Type B pancreatic cell (in vitro differentiated cells): ENCODE measurements around the gene MMP24OS. TPM values are rescaled to one million over a fixed set of nuclear protein-coding genes. Genes with fewer than 3 reads are reported as not detected.

Experiments
- DNase-seq: peaks from one replicate; pipeline ENCODE4 v3.0.0; 2021; ENCODE audit warnings: mixed read lengths; ENCODE audit not compliant: unreplicated experiment; ENCODE audit errors: extremely low spot score
- H3K27ac Mint-ChIP-seq: 2 replicates; pipeline ENCODE4 v1.8.0; 2021; ENCODE audit warnings: mild to moderate bottlenecking, mixed read lengths
- H3K27me3 Mint-ChIP-seq: 2 replicates; pipeline ENCODE4 v1.8.0; 2021; ENCODE audit warnings: mixed read lengths
- H3K36me3 Mint-ChIP-seq: 2 replicates; pipeline ENCODE4 v1.8.0; 2021; ENCODE audit warnings: mixed read lengths
- H3K4me1 Mint-ChIP-seq: one replicate; pipeline ENCODE4 v1.8.0; 2021; ENCODE audit warnings: mixed read lengths; ENCODE audit not compliant: unreplicated experiment
- H3K4me3 Mint-ChIP-seq: 2 replicates; pipeline ENCODE4 v1.8.0; 2021; ENCODE audit warnings: mild to moderate bottlenecking, mixed read lengths
- H3K9me3 Mint-ChIP-seq: 2 replicates; pipeline ENCODE4 v1.8.0; 2021; ENCODE audit warnings: mixed read lengths
- CTCF ChIP-seq: fragments of 200-600 bp; sonication (generic); conservative IDR thresholded peaks from 2 replicates; pipeline ENCODE4 v1.5.0; 2021; ENCODE audit warnings: antibody characterized with exemption, mild to moderate bottlenecking
- total RNA-seq: library from RNA; stranded (reverse); gene quantifications from 2 replicates; pipeline ENCODE4 v1.2.1, GENCODE V29; 2021; ENCODE audit warnings: low replicate concordance

The MMP24OS gene
- total RNA-seq, 1 donor from 2014 or later: 63.1 TPM

GRCh38 chr20:35303382-35303734 lies 25.4 kb upstream of the MMP24OS start:
- H3K9me3 Mint-ChIP-seq: no peaks in the 10 kb centered on the region
- no peak for TF ChIP-seq CTCF
- H3K36me3 Mint-ChIP-seq: no peaks in the 10 kb centered on the region
- no peaks in the 10 kb centered on the region for H3K27me3 Mint-ChIP-seq
- peaks cover 21% of the 10 kb centered on the region for H3K4me1 Mint-ChIP-seq
- H3K4me3 Mint-ChIP-seq: no peak overlapping the region
- no peak overlapping the region for H3K27ac Mint-ChIP-seq
- no peak for DNase-seq

GRCh38 chr20:35302421-35303335 lies 24.8 kb upstream of the MMP24OS start:
- Mint-ChIP-seq H3K27ac (no peak overlapping the region), H3K4me3 (no peak overlapping the region), H3K4me1 (peaks cover 21% of the 10 kb centered on the region), H3K27me3 (no peaks in the 10 kb centered on the region), H3K9me3 (no peaks in the 10 kb centered on the region), H3K36me3 (no peaks in the 10 kb centered on the region)
- DNase-seq: no peak
- no peak for TF ChIP-seq CTCF

GRCh38 chr20:35301426-35301825 lies 23.5 kb upstream of the MMP24OS start:
- H3K4me1 Mint-ChIP-seq: peaks cover 17% of the 10 kb centered on the region
- TF ChIP-seq CTCF: no peak
- H3K27me3 Mint-ChIP-seq: peaks cover 2% of the 10 kb centered on the region
- no peak for DNase-seq
- H3K27ac Mint-ChIP-seq: no peak overlapping the region
- H3K9me3 Mint-ChIP-seq: no peaks in the 10 kb centered on the region
- no peak overlapping the region for H3K4me3 Mint-ChIP-seq
- H3K36me3 Mint-ChIP-seq: no peaks in the 10 kb centered on the region

- Mint-ChIP-seq H3K27me3 (peaks cover 4% of the 10 kb centered on the region), H3K36me3 (no peaks in the 10 kb centered on the region), H3K4me3 (no peak overlapping the region), H3K27ac (no peak overlapping the region), H3K4me1 (peaks cover 11% of the 10 kb centered on the region), H3K9me3 (no peaks in the 10 kb centered on the region)
- no peak for TF ChIP-seq CTCF
- DNase-seq: no peak
These were observed 22.7 kb upstream of the MMP24OS start for GRCh38 chr20:35300469-35301262.

- peaks cover 8% of the 10 kb centered on the region for H3K4me1 Mint-ChIP-seq
- TF ChIP-seq CTCF: no peak
- H3K4me3 Mint-ChIP-seq: no peak overlapping the region
- peaks cover 4% of the 10 kb centered on the region for H3K27me3 Mint-ChIP-seq
- H3K9me3 Mint-ChIP-seq: no peaks in the 10 kb centered on the region
- no peak for DNase-seq
- H3K36me3 Mint-ChIP-seq: no peaks in the 10 kb centered on the region
- no peak overlapping the region for H3K27ac Mint-ChIP-seq
These were observed 21.9 kb upstream of the MMP24OS start for GRCh38 chr20:35299780-35300179.
